ENCODE results near the gene C2CD5. TPM values are rescaled to one million over a fixed set of nuclear protein-coding genes. Genes with fewer than 3 reads are reported as not detected.

Gene C2CD5
- total RNA-seq, 1 donor from 2014 or later: 38.0 TPM

- no peaks in the 10 kb centered on the region for H3K4me1 ChIP-seq
- no peak overlapping the region for H3K27ac ChIP-seq
- TF ChIP-seq CTCF (IDR thresholded peaks at IDR 0.05): peak; percentile 48
- H3K27me3 ChIP-seq: no peaks in the 10 kb centered on the region
- intact Hi-C loops (cut with DNase I): no loop called here
- H3K9me3 ChIP-seq: no peaks in the 10 kb centered on the region
- no peak overlapping the region for H3K4me3 ChIP-seq
- H3K36me3 ChIP-seq: peaks cover 55% of the 10 kb centered on the region
- ATAC-seq (peak; percentile 74), DNase-seq (no peak)
Measured at GRCh38 chr12:22529281-22530060, 14.9 kb downstream of the C2CD5 start.

GRCh38 chr12:22527999-22528398 is 16.3 kb downstream of the C2CD5 start:
- Histone ChIP-seq H3K4me1 (no peaks in the 10 kb centered on the region), H3K9me3 (no peaks in the 10 kb centered on the region), H3K27me3 (no peaks in the 10 kb centered on the region), H3K27ac (no peak overlapping the region), H3K36me3 (peaks cover 60% of the 10 kb centered on the region), H3K4me3 (no peak overlapping the region)
- intact Hi-C loops (cut with DNase I): no loop called here
- DNase-seq (no peak), ATAC-seq (no peak)
- no peak for TF ChIP-seq CTCF (IDR thresholded peaks at IDR 0.05)

- no peaks in the 10 kb centered on the region for H3K9me3 ChIP-seq
- ATAC-seq (no peak), DNase-seq (no peak)
- no peaks in the 10 kb centered on the region for H3K4me1 ChIP-seq
- H3K27me3 ChIP-seq: no peaks in the 10 kb centered on the region
- no peak for TF ChIP-seq CTCF (IDR thresholded peaks at IDR 0.05)
- intact Hi-C loops (cut with DNase I): no loop called here
- peaks cover 62% of the 10 kb centered on the region for H3K36me3 ChIP-seq
- no peak overlapping the region for H3K27ac ChIP-seq
- no peak overlapping the region for H3K4me3 ChIP-seq
Measured at GRCh38 chr12:22526836-22527235, 17.5 kb downstream of the C2CD5 start.

- no peak overlapping the region for H3K4me3 ChIP-seq
- DNase-seq (no peak), ATAC-seq (no peak)
- no peak for TF ChIP-seq CTCF (IDR thresholded peaks at IDR 0.05)
- intact Hi-C loops (cut with DNase I): no loop called here
- no peaks in the 10 kb centered on the region for H3K9me3 ChIP-seq
- no peaks in the 10 kb centered on the region for H3K27me3 ChIP-seq
- H3K27ac ChIP-seq: no peak overlapping the region
- H3K4me1 ChIP-seq: no peaks in the 10 kb centered on the region
- H3K36me3 ChIP-seq: peaks cover 65% of the 10 kb centered on the region
Measured at GRCh38 chr12:22525426-22525825, 18.9 kb downstream of the C2CD5 start.

- DNase-seq: no peak
- Histone ChIP-seq H3K4me3 (no peak overlapping the region), H3K36me3 (peaks cover 55% of the 10 kb centered on the region), H3K9me3 (no peaks in the 10 kb centered on the region), H3K4me1 (no peaks in the 10 kb centered on the region), H3K27me3 (no peaks in the 10 kb centered on the region), H3K27ac (no peak overlapping the region)
- no peak for ATAC-seq
- intact Hi-C loops (cut with DNase I): no loop called here
- no peak for TF ChIP-seq CTCF (IDR thresholded peaks at IDR 0.05)
Measured at GRCh38 chr12:22518998-22519397, 25.3 kb downstream of the C2CD5 start.

Measured in upper lobe of right lung (tissue), 1 donor.